ENCODE measurements around the gene LIMK1. TPM values are rescaled to one million over a fixed set of nuclear protein-coding genes. Genes with fewer than 3 reads are reported as not detected.
"Not testable (repeated sequence)": the region's sequence is repeated elsewhere in the genome, so short reads cannot be mapped to it uniquely, and the experiment has no call there.

LIMK1 gene
- total RNA-seq, 1 donor from 2014 or later, result 79.3 TPM

GRCh38 chr7:74104702-74105101 lies 21.1 kb downstream of the LIMK1 start:
- TF ChIP-seq, protein P1, sequence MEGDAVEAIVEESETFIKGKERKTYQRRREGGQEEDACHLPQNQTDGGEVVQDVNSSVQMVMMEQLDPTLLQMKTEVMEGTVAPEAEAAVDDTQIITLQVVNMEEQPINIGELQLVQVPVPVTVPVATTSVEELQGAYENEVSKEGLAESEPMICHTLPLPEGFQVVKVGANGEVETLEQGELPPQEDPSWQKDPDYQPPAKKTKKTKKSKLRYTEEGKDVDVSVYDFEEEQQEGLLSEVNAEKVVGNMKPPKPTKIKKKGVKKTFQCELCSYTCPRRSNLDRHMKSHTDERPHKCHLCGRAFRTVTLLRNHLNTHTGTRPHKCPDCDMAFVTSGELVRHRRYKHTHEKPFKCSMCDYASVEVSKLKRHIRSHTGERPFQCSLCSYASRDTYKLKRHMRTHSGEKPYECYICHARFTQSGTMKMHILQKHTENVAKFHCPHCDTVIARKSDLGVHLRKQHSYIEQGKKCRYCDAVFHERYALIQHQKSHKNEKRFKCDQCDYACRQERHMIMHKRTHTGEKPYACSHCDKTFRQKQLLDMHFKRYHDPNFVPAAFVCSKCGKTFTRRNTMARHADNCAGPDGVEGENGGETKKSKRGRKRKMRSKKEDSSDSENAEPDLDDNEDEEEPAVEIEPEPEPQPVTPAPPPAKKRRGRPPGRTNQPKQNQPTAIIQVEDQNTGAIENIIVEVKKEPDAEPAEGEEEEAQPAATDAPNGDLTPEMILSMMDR (conservative IDR thresholded peaks at IDR 0.05; ENCODE audit: low read depth, low read length), result no peak
- H3K4me3 ChIP-seq (ENCODE audit: low read depth, low read length), result no peak overlapping the region
- no peak for DNase-seq (ENCODE audit: low read depth)

- no peak overlapping the region for H3K4me3 ChIP-seq (ENCODE audit: low read depth, low read length)
- no peak for DNase-seq (ENCODE audit: low read depth)
- TF ChIP-seq, protein P1 (conservative IDR thresholded peaks at IDR 0.05; ENCODE audit: low read depth, low read length), result no peak
Measured at GRCh38 chr7:74105992-74106391, 22.4 kb downstream of the LIMK1 start.

DNA sequence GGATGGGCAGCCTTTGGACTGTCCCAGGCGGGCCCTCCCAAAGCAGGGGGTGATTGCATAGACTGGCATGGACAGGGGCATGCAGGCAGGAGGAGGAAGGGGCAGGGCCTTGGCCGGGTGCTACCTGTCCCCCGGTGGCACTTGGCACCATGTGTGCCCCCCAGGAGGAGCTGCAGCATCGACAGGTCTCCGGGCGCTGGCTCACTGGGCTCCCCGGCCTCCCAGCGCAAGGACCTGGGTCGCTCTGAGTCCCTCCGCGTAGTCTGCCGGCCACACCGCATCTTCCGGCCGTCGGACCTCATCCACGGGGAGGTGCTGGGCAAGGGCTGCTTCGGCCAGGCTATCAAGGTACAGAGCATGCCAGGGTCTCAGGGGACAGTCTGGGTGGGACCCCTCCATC lies 23.2 kb downstream of the LIMK1 start:
- DNase-seq (ENCODE audit: low read depth), result no peak
- H3K4me3 ChIP-seq (ENCODE audit: low read depth, low read length), result no peak overlapping the region
- TF ChIP-seq, protein P1 (conservative IDR thresholded peaks at IDR 0.05; ENCODE audit: low read depth, low read length), result no peak

GRCh38 chr7:74115326-74115725 lies 31.7 kb downstream of the LIMK1 start:
- DNase-seq (ENCODE audit: low read depth), result no peak
- TF ChIP-seq, protein P1 (conservative IDR thresholded peaks at IDR 0.05; ENCODE audit: low read depth, low read length), result no peak
- H3K4me3 ChIP-seq (ENCODE audit: low read depth, low read length), result no peak overlapping the region

DNA sequence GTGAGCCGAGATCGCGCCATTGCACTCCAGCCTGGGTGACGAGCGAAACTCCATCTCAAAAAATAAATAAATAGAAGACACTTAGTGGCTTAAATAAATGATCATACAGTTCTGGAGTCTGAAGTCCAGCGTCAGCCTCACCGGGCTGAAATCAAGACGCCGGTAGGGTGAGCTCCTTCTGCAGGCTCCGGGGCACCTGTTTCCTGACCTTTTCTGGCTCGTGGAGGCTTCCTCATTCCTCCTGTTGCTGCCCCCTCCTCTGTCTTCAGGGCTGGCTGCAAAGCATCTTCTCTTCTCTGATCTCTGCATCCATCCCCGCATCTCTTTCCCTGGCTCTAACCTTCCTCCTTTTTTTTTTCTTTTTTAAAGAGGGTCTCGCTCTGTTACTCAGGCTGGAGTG lies 32.8 kb downstream of the LIMK1 start:
- DNase-seq (ENCODE audit: low read depth), result no peak
- TF ChIP-seq, protein P1 (conservative IDR thresholded peaks at IDR 0.05; ENCODE audit: low read depth, low read length), result no peak
- no peak overlapping the region for H3K4me3 ChIP-seq (ENCODE audit: low read depth, low read length)

DNA sequence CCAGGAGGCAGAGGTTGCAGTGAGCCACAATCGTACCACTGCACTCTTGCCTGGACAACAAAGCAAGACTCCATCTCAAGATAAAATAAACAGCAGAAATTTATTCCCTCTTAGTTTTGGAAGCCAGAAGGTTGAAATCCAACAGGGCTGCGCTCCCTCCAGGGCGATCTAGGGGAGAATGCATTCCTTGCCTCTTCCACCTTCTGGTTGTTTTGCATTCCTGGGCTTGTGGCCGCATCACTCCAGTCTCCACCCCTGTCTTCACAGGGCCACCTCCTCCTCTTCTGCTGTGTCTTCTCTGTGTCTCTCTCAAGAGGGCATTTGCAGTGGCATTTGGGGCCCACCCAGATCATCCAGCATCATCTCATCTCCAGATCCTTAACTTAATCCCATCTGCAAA lies 36.2 kb downstream of the LIMK1 start:
- TF ChIP-seq, protein P1 (conservative IDR thresholded peaks at IDR 0.05; ENCODE audit: low read depth, low read length), result no peak
- no peak for DNase-seq (ENCODE audit: low read depth)

GRCh38 chr7:74121401-74122249 lies 38.0 kb downstream of the LIMK1 start:
- TF ChIP-seq, protein P1 (conservative IDR thresholded peaks at IDR 0.05; ENCODE audit: low read depth, low read length), result no peak
- H3K4me3 ChIP-seq (ENCODE audit: low read depth, low read length), result no peak overlapping the region
- DNase-seq (ENCODE audit: low read depth), result no peak

More for the DNA sequence above, 36.2 kb downstream of the LIMK1 start:
- no peak overlapping the region for H3K4me3 ChIP-seq (ENCODE audit: low read depth, low read length)

GRCh38 chr7:74123892-74124291 lies 40.3 kb downstream of the LIMK1 start:
- DNase-seq (ENCODE audit: low read depth), result not testable (repeated sequence)

More at GRCh38 chr7:74123892-74124291, 40.3 kb downstream of the LIMK1 start:
- not testable (repeated sequence) for H3K4me3 ChIP-seq (ENCODE audit: low read depth, low read length)
